Panc1 (cell line): ENCODE measurements around the gene MIOX. TPM values are rescaled to one million over a fixed set of nuclear protein-coding genes. Genes with fewer than 3 reads are reported as not detected.
A peak's percentile ranks its signal among the peaks of the same experiment; 100 is the strongest.
"Not testable (repeated sequence)": the region's sequence is repeated elsewhere in the genome, so short reads cannot be mapped to it uniquely, and the experiment has no call there.

ENCODE experiments used
- ATAC-seq: fragments of 200-7000 bp; cut with Tn5 transposase; 2 replicates; pipeline ENCODE4 v1.9.1; 2020; ENCODE audit warnings: mild to moderate bottlenecking, moderate library complexity
- BruUV-seq: library from RNA; stranded (reverse); fragments of 400-500 nt; replicated peaks from 2 replicates; lab custom pipeline; 2021; lab: Mats Ljungman, UMichigan
- CTCF ChIA-PET: fragments of 300-600 bp; sonication (Branson Sonifier 250); formaldehyde crosslinking; loops from one replicate; lab custom pipeline; 2022; ENCODE audit warnings: antibody characterized with exemption; lab: Charles Lee
- POLR2A ChIA-PET: fragments of 300-600 bp; sonication (Branson Sonifier 250); formaldehyde crosslinking; loops from one replicate; lab custom pipeline; 2022; ENCODE audit warnings: antibody characterized with exemption; lab: Charles Lee
- DNase-seq: peaks from one replicate; pipeline ENCODE4 v3.0.0-alpha.2; 2010; ENCODE audit warnings: low read depth, low spot score
- H3K27ac ChIP-seq: 2 replicates; pipeline ENCODE4 v1.5.1; 2011; ENCODE audit warnings: mild to moderate bottlenecking, low read length, inconsistent platforms
- H3K27me3 ChIP-seq: fragments of 200-500 bp; sonication (Bioruptor generic); 2 replicates; pipeline ENCODE4 v1.6.0; 2014; ENCODE audit warnings: low read length, inconsistent platforms; ENCODE audit not compliant: control insufficient read depth, insufficient read depth
- H3K36me3 ChIP-seq: fragments of 200-500 bp; sonication (Bioruptor generic); 2 replicates; pipeline ENCODE4 v1.5.1; 2014; ENCODE audit warnings: inconsistent platforms, mild to moderate bottlenecking, low read length, moderate library complexity; ENCODE audit not compliant: control insufficient read depth, insufficient read depth
- H3K4me1 ChIP-seq: 2 replicates; pipeline ENCODE4 v1.5.1; 2011; ENCODE audit warnings: inconsistent platforms, mild to moderate bottlenecking, low read length, moderate library complexity; ENCODE audit not compliant: control insufficient read depth, insufficient read depth
- H3K4me3 ChIP-seq, 2 experiments: 2 replicates each; pipeline ENCODE4 v1.5.1; 2011 to 2012; ENCODE audit warnings: low read depth in 2 of 2, low read length in 2 of 2, mild to moderate bottlenecking in 2 of 2, inconsistent platforms in 1 of 2, moderate library complexity in 1 of 2
- H3K9me3 ChIP-seq: fragments of 200-500 bp; sonication (Bioruptor generic); 2 replicates; pipeline ENCODE4 v1.5.1; 2014; ENCODE audit warnings: low read depth, mild to moderate bottlenecking, inconsistent platforms, low read length, moderate library complexity; ENCODE audit not compliant: control insufficient read depth, insufficient read depth
- CTCF ChIP-seq: fragments of 450-650 bp; IDR thresholded peaks from 2 replicates; pipeline ENCODE4 v1.5.1; 2017; ENCODE audit warnings: mild to moderate bottlenecking
- POLR2AphosphoS5 ChIP-seq: IDR thresholded peaks from 2 replicates; pipeline ENCODE4 v1.6.1; 2012; ENCODE audit warnings: mild to moderate bottlenecking, low read depth, low read length, moderate library complexity
- REST ChIP-seq, 2 experiments: IDR thresholded peaks; 2 replicates each; pipeline ENCODE4 v1.6.1; 2011 to 2012; ENCODE audit warnings: low read depth in 2 of 2, control low read depth in 1 of 2, low read length in 1 of 2, mild to moderate bottlenecking in 1 of 2, moderate library complexity in 1 of 2; ENCODE audit not compliant: insufficient read depth in 1 of 2
- SIN3A ChIP-seq: IDR thresholded peaks from 2 replicates; pipeline ENCODE4 v1.6.1; 2012; ENCODE audit warnings: low read depth, mild to moderate bottlenecking, low read length, moderate library complexity, borderline replicate concordance; ENCODE audit not compliant: insufficient read depth
- TCF7L2 ChIP-seq: IDR thresholded peaks from 2 replicates; pipeline ENCODE4 v1.6.1; 2011; ENCODE audit warnings: mild to moderate bottlenecking, low read depth, low read length, inconsistent platforms
- in situ Hi-C: cut with HindIII; loops from 2 replicates; pipeline ENCODE4 v1.10.0; 2016; ENCODE audit warnings: low sequenced_read_pairs, low pct_unique_long_range_greater_than_20kb
- intact Hi-C: fragments of 100-400 bp; cut with micrococcal nuclease; formaldehyde crosslinking; loops from one replicate; pipeline ENCODE4 v1.10.0; 2022; ENCODE audit not compliant: unreplicated experiment
- total RNA-seq: library from RNA; stranded (reverse); gene quantifications from one replicate; pipeline ENCODE4 v1.2.1, GENCODE V29; 2021; ENCODE audit not compliant: unreplicated experiment

MIOX gene
- total RNA-seq, 1 experiment from 2014 or later = 0.23 TPM

GRCh38 chr22:50533856-50534711, 47.4 kb downstream of the MIOX start:
- CTCF ChIA-PET = interaction anchor here (0.6 to 1.1 kb wide), 2 partner anchors 8 to 358 kb away, joined by 9 read pairs; no protein-coding TSS in a partner anchor
- H3K4me1 ChIP-seq, intact Hi-C loops, DNase-seq, in situ Hi-C loops, H3K36me3 ChIP-seq, POLR2A ChIA-PET, H3K4me3 ChIP-seq, H3K27me3 ChIP-seq, ATAC-seq, H3K9me3 ChIP-seq, BruUV-seq: not testable (repeated sequence)
- H3K27ac ChIP-seq = peak overlapping the region; percentile 48; the same call in 1 of the 2 replicates

- H3K27ac ChIP-seq = no peak overlapping the region
- no peaks in the 10 kb centered on the region; the same call in 1 of the 2 replicates for H3K36me3 ChIP-seq
- ATAC-seq = no peak
- H3K27me3 ChIP-seq = no peaks in the 10 kb centered on the region
- ChIA-PET POLR2A (no interaction called here), CTCF (interaction anchor here (0.6 to 1.1 kb wide), 2 partner anchors 9 to 359 kb away, joined by 9 read pairs; no protein-coding TSS in a partner anchor)
- no peaks in the 10 kb centered on the region for H3K9me3 ChIP-seq
- H3K4me1 ChIP-seq = peaks cover 3% of the 10 kb centered on the region; the same call in 1 of the 2 replicates
- DNase-seq = no peak
- BruUV-seq = no TSS peak
- no peak overlapping the region for H3K4me3 ChIP-seq
- in situ Hi-C loops (no loop called here), intact Hi-C loops (no loop called here)
- TF ChIP-seq TCF7L2 (no peak), SIN3A (no peak), REST (IDR thresholded peaks at IDR 0.05; ENCODE audit: insufficient read depth in 1 of 2, low read depth in 2 of 2, low read length in 1 of 2) (no peak), POLR2AphosphoS5 (no peak), CTCF (no peak)
Measured at GRCh38 chr22:50535113-50535512, 48.5 kb downstream of the MIOX start.

GRCh38 chr22:50536226-50536625, 49.6 kb downstream of the MIOX start:
- CTCF ChIA-PET = no interaction called here
- no peak for TF ChIP-seq REST (IDR thresholded peaks at IDR 0.05; ENCODE audit: insufficient read depth in 1 of 2, low read depth in 2 of 2, low read length in 1 of 2)
- no peak for TF ChIP-seq POLR2AphosphoS5
- no peak for TF ChIP-seq SIN3A
- TF ChIP-seq CTCF = no peak
- no peak for TF ChIP-seq TCF7L2
- Histone ChIP-seq H3K9me3 (no peaks in the 10 kb centered on the region), H3K4me3 (no peak overlapping the region), H3K36me3 (no peaks in the 10 kb centered on the region; the same call in 1 of the 2 replicates), H3K27ac (no peak overlapping the region), H3K4me1 (peaks cover 3% of the 10 kb centered on the region; the same call in 1 of the 2 replicates), H3K27me3 (no peaks in the 10 kb centered on the region)
- POLR2A ChIA-PET = no interaction called here
- intact Hi-C loops (no loop called here), in situ Hi-C loops (no loop called here)
- ATAC-seq (no peak), DNase-seq (no peak)
- BruUV-seq = no TSS peak
